ENCODE results near the gene CILP. TPM values are rescaled to one million over a fixed set of nuclear protein-coding genes. Genes with fewer than 3 reads are reported as not detected.
"Not testable (repeated sequence)": the region's sequence is repeated elsewhere in the genome, so short reads cannot be mapped to it uniquely, and the experiment has no call there.

Gene CILP, protein sequence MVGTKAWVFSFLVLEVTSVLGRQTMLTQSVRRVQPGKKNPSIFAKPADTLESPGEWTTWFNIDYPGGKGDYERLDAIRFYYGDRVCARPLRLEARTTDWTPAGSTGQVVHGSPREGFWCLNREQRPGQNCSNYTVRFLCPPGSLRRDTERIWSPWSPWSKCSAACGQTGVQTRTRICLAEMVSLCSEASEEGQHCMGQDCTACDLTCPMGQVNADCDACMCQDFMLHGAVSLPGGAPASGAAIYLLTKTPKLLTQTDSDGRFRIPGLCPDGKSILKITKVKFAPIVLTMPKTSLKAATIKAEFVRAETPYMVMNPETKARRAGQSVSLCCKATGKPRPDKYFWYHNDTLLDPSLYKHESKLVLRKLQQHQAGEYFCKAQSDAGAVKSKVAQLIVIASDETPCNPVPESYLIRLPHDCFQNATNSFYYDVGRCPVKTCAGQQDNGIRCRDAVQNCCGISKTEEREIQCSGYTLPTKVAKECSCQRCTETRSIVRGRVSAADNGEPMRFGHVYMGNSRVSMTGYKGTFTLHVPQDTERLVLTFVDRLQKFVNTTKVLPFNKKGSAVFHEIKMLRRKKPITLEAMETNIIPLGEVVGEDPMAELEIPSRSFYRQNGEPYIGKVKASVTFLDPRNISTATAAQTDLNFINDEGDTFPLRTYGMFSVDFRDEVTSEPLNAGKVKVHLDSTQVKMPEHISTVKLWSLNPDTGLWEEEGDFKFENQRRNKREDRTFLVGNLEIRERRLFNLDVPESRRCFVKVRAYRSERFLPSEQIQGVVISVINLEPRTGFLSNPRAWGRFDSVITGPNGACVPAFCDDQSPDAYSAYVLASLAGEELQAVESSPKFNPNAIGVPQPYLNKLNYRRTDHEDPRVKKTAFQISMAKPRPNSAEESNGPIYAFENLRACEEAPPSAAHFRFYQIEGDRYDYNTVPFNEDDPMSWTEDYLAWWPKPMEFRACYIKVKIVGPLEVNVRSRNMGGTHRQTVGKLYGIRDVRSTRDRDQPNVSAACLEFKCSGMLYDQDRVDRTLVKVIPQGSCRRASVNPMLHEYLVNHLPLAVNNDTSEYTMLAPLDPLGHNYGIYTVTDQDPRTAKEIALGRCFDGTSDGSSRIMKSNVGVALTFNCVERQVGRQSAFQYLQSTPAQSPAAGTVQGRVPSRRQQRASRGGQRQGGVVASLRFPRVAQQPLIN
- 0.10 TPM in 1 of 2 replicates, not detected in the other for total RNA-seq

DNA sequence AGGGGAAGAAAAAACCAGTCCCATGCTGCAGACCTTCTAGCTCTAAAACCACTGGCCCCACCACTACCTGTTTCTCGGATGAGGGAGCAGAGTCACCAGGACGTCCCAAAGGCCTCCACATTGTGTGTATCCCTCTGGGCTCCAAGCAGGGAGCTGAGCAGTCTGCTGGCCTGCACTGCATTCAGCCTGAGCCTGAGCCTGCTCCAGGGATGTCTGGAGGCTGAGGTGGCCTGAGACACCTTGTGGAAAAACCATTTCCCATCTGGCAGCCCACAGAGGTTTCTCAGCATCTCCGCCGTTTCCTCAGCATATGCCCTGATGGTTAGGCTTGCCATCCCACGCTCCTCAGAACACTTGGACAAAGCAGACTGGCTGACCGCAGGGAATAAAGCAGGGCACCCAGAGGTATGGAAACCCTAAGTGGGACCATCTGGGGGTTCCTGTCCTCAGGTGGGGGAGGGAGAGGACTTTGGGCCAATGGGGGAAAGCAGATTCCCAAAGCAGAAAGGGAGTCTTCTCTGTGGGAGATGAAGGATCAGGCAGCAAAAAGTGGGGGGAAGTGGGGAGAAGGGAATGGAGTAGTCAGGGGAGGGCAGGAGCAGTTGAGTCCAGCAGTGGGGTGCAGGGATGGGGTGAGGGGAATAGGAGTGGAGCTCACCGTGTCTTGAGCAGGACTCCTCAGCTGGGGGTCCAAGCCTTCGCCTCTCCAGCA is at the start of gene CILP:
CILP (minus strand) TSS at position 704 of the 712 bp plus-strand sequence. CDS start 1,718 bp downstream, outside the sequence.
- intact Hi-C loops (cut with micrococcal nuclease), result no loop called here

DNA sequence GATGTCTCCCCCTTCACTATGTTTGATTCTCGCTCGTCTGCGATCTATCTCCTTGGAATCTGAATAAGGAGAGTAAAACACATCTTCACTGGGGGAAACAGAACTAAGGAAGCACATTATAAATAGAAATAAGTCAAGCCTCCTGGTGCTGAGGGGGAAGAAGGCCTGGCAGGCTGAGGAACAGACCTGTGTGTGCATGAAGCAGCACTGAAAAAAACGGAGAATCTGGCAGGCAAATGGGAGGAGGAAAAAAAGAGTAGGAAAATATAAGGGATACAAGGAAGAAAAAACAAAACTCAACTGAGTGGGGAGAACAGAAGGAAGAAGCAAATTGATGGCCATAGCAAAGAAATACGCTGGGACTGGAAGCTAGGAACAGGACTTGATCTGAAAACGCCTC is 49.7 kb upstream of the CILP start:
- intact Hi-C loops (cut with micrococcal nuclease), result no loop called here

DNA sequence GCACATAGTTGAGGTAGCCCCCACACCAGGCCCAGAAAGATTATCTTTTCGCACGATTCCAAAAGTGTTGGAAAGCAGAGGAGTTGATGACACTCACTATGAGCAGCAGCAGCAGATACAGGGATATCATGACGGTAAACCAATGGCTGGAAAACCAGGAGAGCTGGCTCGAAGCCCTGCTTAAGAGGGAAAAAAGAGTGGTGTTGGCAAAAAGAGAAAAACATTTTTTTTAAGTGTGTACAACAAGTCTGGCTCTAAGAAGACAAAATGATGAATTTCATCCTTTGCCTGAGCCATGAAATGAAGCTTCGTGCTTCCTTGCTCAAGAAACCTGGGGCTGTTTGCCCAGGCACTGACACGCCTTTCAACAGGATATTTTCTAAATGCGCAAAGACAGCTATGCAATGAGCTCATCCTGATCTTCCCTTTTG is 48.1 kb upstream of the CILP start:
- intact Hi-C loops (cut with micrococcal nuclease), result no loop called here

DNA sequence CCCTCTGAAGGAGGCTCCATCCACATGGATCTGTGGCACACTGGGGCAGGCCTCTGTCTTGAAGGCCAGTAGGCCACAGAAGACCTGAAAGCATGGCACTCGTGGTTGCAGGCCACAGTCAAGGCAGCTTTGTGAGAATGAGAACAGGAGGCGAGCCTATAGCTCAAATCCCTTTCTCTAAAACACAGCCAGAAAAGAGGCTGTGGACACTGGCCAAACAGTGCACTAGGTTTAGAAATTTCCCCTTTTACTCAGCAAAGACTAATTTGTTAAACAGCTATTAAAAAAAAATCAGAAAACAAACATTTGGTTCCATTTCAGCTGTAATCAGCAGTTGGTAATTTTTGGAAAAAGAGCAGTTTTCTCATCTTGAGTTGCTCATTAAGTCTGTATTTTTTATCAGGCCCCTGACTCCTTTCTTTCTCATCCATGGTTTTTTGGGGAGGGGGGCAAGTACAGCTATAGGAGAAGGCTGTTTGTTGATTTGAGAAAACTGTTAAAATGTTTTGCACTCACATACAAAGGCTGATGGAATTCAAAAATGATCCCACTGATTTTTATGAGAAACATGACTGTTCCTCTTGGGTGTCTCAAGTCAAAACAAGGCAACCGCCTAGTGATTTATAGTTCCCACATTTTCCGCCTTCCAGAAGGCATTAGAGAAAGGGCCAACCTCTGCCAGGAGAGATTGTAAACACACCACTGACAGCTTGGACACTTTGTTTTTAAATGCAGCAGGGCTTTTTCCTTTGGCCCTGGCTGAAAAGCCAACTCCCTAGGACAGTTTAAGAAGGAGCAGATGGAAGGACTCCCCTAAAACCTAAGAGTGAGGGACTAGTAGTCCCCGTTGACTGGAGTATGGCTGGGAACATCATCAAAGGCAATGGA is 47.3 kb upstream of the CILP start:
- intact Hi-C loops (cut with micrococcal nuclease), result no loop called here

DNA sequence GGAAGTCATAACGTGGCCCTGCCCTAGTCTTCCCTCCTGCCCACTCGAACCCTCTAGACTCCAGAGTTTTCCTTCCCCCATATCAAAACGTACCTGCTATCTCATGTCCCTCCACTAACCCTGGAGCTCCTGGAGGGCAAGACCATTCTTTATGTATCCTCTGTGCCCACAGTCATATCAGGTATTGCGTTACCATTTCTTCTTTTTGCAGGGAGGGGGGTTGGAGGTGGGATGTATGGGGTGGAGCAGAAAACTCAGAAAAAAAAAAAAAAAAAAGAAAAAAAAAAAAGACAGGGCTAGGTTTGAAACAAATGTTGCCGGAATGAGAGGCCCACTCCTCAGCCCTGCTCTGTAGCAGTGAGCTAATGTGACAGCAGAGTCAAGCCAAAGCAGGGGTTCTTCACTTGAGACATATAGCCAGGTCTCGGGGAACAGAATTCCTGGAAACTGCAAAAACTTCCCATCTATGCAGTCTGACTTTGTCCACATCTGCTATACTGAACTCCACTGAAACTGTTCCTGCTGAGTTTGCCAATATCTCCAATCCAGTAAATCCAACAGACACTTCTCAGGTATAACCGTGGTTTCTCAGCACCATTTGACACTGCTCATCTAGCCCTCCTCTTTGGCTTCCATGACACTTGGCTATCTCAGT is 44.3 kb upstream of the CILP start:
- intact Hi-C loops (cut with micrococcal nuclease), result no loop called here

DNA sequence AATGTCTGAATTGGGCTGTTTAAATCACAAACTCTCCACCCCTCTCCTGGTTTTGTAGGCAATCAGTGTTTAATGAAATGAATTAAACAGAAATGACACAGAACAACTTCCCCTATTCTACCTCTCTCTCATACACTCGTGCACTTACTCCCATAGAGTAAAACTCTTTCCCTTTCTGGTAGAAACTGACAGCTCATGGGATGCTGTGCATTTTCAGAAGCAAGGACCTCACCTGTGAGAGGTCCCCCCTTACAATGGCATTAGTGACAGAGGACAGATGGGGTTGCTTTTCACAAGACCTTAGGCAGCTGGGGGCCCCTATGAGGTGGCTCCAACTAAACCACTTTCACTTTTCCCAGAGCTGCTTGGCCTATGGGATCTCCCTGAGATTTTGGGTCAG is 43.5 kb upstream of the CILP start:
- intact Hi-C loops (cut with micrococcal nuclease), result no loop called here

DNA sequence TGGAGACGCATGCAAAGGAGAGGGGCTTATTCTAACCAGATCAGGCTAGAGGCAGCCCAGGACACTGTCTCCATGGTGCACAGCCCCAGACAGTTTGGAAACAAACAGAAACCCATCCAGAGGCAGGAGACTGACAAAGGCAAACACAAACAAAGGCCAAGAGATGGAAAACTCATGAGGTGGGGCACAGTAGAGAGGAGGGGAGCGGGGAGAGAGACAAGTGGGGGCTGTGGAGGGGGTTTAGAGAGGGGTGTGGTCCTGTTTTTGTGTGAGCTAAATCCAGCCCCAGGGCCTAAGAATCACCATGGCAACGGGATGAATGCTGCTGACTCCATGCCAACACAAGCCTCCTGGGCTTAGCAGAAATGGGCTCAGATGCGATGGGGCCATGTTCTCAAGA is 43.1 kb upstream of the CILP start:
- intact Hi-C loops (cut with micrococcal nuclease), result no loop called here

DNA sequence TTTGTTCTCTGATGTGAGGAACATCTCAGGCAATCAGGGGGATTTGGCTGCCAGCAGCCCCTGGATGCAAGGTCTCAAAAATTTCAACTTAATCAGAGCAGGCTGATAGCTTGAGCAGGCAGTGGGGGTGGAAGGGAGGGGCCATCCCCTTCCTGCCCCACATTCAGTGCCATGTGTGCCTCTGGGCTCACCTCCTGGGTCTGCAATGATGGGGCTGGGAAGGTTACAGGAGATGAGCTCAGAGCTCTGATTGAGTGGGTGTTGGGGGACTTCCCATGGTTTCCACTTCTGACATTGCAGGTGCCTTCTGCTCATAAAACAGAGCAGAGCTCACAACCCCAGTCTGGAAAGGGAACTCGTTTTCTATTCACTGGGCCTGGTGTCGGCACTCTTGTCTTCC is 38.4 kb upstream of the CILP start:
- intact Hi-C loops (cut with micrococcal nuclease), result no loop called here

DNA sequence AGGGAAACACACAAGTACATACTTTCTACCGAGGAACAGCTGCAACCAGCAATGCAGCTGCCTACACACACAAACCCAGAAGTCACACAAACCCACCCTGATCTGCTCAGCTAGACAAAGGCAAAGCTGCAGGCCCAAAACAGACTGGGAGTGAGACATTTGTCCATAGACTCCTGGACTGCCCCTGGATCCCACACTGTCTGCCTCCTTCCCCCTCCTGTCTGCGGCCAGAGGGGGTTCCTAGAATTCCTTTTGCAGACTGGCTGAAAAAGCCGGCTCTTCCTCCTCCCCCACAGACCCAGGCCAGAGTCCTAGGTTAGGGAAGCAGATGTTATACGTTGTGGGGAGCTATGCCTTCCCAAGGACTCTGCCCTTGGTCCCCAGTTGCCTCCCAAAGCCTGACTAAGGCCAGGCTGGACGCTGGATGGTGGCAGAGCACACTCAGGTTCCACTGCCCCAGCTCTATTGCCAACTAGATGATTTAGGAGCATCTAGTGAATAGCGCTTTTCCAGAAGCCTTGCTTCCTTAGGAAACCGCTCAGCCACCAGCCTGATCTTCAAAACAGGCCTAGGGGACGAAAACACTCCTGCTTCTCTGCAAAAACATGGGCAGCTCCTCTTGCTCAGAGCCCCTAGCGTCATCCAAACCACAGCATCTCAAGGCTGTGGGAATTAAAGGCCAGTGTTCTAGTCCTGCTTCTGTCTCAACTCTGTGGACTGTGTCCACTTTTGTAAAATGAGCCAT is 37.4 kb upstream of the CILP start:
- intact Hi-C loops (cut with micrococcal nuclease), result no loop called here

DNA sequence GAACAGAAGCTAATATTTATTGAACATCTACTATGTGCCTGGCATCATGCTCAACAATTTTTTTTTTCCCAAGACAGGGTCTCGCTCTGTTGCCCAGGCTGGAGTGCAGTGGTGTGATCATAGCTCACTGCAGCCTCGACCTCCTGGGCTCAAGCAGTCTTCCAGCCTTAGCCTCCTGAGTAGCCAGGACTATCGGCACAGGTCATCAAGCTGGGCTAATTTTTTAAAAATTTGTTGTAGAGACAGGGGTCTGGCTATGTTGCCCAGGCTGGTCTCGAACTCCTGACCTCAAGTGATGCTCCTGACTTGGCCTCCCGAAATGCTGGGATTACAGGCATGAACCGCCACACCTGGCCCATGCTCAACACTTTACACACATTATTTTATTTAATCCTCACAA is 35.7 kb upstream of the CILP start:
- intact Hi-C loops (cut with micrococcal nuclease), result no loop called here

DNA sequence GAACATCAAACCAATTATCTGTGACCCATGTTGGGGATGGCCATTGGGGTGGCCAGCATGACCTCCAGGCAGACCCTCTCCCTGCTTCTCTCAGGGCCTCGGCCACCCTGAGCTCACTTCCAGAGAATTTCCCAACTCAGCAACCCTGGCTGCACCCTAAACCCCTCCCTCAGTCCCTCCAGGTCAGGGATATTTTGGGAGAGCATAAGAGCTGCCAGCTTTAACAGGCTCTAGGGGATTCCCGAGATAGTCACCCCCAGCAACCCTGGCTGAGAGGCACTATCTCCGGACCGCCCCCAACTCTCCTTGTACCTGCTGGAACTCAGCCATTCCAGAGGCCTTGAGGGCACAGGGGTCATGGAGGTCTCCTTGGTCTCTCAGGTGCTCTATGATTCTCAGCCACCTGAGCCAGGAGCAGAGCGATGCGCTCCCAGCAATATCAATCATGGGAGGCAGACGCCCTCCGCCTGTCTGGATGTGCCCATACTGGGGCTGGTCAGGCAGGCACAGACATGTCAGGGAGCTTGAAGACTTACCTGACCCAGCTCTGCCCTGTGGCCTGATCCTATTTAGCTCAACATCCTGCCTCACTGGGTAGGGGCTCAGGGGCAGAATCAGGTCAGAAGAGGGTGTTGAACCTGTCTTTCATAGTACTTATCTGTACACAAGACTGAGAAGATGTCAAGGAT is 34.9 kb upstream of the CILP start:
- intact Hi-C loops (cut with micrococcal nuclease), result no loop called here

DNA sequence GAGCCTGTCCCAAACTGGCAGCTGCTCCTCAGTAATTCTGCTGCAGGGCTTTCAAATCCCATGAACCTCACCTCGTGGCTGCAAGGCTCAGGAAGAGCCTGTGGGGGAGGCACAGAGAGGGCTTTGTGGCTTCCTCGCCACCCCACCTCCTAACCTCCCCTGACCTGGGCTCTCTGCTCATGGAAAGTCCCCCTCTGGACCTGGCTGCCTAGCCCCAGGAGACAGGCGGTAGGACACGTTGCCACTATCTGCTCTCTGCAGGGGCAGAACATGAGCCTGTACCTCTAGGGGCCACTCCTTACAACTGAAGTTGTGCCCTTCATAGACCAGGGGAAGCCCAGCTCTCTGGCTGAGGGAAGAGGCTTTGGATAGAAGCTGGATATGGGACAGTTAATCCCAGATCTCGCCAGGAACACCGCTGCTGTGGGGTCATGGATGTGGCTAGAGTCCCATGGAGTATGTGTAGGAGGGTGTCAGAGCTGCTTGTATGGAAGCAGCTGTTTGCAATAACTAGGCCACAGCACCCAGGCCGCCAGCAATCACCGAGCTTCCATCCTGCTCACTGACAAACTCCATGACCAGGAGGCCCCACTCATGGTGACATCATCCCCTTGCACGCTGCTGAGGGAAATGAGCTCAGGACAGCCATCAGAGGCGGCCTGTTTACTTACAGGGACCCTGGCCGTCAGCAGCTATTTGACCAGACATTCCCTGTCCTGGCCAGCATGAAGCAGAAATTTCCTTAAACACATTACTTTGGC is 34.0 kb upstream of the CILP start:
- intact Hi-C loops (cut with micrococcal nuclease), result no loop called here

DNA sequence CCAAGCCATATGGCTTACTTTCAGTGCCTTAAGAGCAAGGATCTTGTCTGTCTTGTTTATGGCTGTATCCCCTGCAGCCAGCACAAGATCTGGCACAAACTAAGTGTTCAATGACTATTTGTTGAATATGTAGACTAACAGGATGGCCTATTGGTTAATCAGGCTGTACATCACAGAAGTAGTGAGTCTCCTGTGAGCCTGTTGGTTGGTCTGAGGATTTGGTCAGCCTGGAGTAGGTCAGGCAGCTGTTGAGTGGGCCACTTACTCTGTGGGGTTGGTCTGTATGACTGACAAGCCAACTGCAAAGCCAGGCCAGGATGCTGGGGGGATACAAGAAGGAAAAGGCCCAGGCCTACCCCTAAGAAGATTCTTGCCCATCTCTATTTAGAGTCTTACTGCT is 33.4 kb upstream of the CILP start:
- intact Hi-C loops (cut with micrococcal nuclease), result no loop called here

DNA sequence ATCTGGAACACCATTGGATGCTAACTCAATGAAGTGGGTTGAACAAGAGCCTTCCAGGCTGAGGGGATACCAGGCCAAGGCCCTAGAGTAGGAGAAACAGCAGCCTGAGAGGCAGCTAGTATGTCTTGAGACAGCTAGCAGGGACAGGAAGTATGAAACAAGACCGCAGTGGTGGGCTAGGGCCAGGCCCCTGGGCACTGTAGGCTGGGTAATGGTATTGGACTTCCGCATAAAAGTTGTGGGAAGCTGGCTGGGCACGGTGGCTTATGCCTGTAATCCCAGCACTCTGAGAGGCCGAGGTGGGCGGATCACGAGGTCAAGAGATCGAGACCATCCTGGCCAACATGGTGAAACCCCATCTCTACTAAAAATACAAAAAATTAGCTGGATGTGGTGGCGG is 25.2 kb upstream of the CILP start:
- intact Hi-C loops (cut with micrococcal nuclease), result not testable (repeated sequence)

DNA sequence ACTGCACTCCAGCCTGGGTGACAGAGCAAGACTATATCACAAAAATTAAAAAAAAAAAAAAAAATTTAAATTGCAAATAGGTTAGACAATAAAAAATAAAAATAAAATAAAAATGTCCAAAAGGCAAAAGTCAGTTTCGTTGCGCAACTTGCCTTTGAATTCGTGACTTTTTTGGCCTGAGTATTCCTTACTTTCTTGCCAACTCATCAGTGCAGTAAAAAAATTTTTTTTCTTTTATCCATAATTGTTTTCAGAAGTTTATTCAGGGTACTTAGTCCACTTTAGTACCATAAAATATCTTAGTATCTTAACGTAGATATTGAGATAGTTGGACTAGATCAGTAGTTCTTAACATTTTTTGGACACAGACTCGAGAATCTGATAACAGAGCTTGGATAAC is 22.4 kb upstream of the CILP start:
- intact Hi-C loops (cut with micrococcal nuclease), result no loop called here

DNA sequence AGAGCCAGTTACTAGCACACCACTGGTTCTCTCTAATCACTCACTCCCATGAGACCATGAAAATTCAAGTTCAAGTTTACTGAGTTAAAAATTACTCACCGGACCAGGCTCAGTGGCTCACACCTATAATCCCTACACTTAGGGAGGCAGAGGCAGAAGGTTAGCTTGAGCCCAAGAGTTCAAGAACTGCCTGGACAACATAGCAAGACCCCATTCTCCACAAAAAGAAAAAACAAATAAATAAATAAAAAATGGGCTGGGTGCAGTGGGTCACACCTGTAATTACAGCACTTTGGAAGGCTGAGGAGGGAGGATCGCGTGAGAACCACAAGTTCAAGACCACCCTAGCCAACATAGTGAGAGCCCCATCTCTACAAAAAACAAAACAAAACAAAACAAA is 21.2 kb upstream of the CILP start:
- intact Hi-C loops (cut with micrococcal nuclease), result no loop called here

DNA sequence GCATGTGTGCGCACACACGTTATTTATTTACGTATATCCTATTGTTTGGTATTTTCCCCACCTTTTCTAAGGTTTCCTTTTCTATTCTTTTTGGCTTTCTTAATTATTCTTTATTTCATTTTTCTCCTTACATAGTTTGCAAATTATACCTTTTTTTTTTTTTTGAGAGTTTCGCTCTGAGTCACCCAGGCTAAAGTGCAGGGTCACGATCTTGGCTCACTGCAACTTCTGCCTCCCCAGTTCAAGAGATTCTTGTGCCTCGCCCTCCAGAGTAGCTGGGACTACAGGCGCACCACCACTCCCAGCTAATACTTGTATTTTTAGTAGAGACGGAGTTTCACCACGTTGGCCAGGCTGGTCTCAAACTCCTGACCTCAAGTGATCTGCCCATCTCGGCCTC is 20.0 kb upstream of the CILP start:
- intact Hi-C loops (cut with micrococcal nuclease), result no loop called here

DNA sequence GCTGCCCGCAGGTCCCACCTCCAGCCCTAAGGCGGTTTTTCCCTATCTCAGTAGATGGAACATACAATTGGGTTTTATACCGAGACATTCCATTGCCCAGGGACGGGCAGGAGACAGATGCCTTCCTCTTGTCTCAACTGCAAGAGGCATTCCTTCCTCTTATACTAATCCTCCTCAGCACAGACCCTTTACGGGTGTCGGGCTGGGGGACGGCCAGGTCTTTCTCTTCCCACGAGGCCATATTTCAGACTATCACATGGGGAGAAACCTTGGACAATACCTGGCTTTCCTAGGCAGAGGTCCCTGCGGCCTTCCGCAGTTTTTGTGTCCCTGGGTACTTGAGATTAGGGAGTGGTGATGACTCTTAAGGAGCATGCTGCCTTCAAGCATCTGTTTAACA is 15.6 kb upstream of the CILP start:
- intact Hi-C loops (cut with micrococcal nuclease), result not testable (repeated sequence)

Measured in T-helper 1 cell treated with Interleukin-12 subunit alpha and Interleukin-12 subunit beta and Interleukin-4 antibody, amounts not matched to agents 30 ng/mL and 1 ng/mL, for 36 hours (primary cell).